HG02763 (cell line): ENCODE measurements around the gene HRH1.
A peak's percentile ranks its signal among the peaks of the same experiment; 100 is the strongest.

Source experiments
- ATAC-seq: cut with Tn5 transposase; IDR thresholded peaks from one replicate; pipeline ENCODE4 v1.9.1; 2021; ENCODE audit warnings: mild to moderate bottlenecking, moderate library complexity; ENCODE audit not compliant: unreplicated experiment

Gene HRH1

GRCh38 chr3:11272906-11273574, 118.7 kb downstream of the HRH1 start:
- no peak for ATAC-seq

- no peak for ATAC-seq
Measured at GRCh38 chr3:11273891-11274291, 119.6 kb downstream of the HRH1 start.

- no peak for ATAC-seq
Measured at GRCh38 chr3:11274566-11275142, 120.4 kb downstream of the HRH1 start.

- no peak for ATAC-seq
Measured at GRCh38 chr3:11275926-11276325, 121.6 kb downstream of the HRH1 start.

- no peak for ATAC-seq
Measured at GRCh38 chr3:11276901-11277300, 122.6 kb downstream of the HRH1 start.

- ATAC-seq, result no peak
Measured at GRCh38 chr3:11282250-11283138, 128.2 kb downstream of the HRH1 start.

GRCh38 chr3:11283139-11283475, 128.8 kb downstream of the HRH1 start:
- ATAC-seq, result no peak

- ATAC-seq, result no peak
Measured at GRCh38 chr3:11284011-11284410, 129.7 kb downstream of the HRH1 start.

GRCh38 chr3:11285471-11285870, 131.2 kb downstream of the HRH1 start:
- ATAC-seq, result no peak

- no peak for ATAC-seq
Measured at GRCh38 chr3:11287404-11287803, 133.1 kb downstream of the HRH1 start.

- no peak for ATAC-seq
Measured at GRCh38 chr3:11288021-11288491, 133.8 kb downstream of the HRH1 start.

- ATAC-seq, result peak; percentile 53
Measured at GRCh38 chr3:11288786-11289637, 134.7 kb downstream of the HRH1 start.

GRCh38 chr3:11289864-11290263, 135.6 kb downstream of the HRH1 start:
- ATAC-seq, result no peak

GRCh38 chr3:11290743-11291680, 136.7 kb downstream of the HRH1 start:
- no peak for ATAC-seq

- ATAC-seq, result no peak
Measured at GRCh38 chr3:11291808-11292207, 137.5 kb downstream of the HRH1 start.

GRCh38 chr3:11297126-11297525, 142.8 kb downstream of the HRH1 start:
- ATAC-seq, result no peak

GRCh38 chr3:11300970-11301369, 146.7 kb downstream of the HRH1 start:
- peak; percentile 80 for ATAC-seq

GRCh38 chr3:11302444-11302843, 148.2 kb downstream of the HRH1 start:
- no peak for ATAC-seq

GRCh38 chr3:11304175-11304574, 149.9 kb downstream of the HRH1 start:
- no peak for ATAC-seq

GRCh38 chr3:11305509-11305908, 151.2 kb downstream of the HRH1 start:
- ATAC-seq, result no peak
